GM19238 (cell line): ENCODE data around the gene PIK3R3.

Experiments used
- DNase-seq: peaks from one replicate; pipeline ENCODE4 v3.0.0; 2011; ENCODE audit warnings: low spot score; ENCODE audit not compliant: insufficient read length

PIK3R3 gene

GRCh38 chr1:46027788-46028573, 104.4 kb downstream of the PIK3R3 start:
- no peak for DNase-seq

DNA sequence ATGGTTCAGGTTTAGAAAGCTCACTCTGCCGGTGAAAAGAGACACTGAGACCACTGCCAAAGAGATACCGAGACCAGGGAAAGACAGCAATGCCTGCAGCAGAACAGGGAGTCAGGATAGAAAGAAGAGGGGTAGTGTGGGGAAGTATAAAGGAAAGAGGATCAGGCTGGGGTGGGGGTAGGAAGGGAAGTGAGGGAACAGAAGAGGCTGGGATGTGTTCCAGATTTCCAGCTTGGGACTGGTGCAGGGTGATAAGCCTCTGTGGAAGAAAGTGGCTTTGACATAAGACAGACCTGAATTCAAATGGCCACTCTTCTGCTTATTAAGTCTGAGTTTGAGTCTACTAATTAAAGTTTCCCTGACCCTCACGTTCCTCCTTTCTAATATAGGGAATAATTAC, 105.9 kb downstream of the PIK3R3 start:
- no peak for DNase-seq

DNA sequence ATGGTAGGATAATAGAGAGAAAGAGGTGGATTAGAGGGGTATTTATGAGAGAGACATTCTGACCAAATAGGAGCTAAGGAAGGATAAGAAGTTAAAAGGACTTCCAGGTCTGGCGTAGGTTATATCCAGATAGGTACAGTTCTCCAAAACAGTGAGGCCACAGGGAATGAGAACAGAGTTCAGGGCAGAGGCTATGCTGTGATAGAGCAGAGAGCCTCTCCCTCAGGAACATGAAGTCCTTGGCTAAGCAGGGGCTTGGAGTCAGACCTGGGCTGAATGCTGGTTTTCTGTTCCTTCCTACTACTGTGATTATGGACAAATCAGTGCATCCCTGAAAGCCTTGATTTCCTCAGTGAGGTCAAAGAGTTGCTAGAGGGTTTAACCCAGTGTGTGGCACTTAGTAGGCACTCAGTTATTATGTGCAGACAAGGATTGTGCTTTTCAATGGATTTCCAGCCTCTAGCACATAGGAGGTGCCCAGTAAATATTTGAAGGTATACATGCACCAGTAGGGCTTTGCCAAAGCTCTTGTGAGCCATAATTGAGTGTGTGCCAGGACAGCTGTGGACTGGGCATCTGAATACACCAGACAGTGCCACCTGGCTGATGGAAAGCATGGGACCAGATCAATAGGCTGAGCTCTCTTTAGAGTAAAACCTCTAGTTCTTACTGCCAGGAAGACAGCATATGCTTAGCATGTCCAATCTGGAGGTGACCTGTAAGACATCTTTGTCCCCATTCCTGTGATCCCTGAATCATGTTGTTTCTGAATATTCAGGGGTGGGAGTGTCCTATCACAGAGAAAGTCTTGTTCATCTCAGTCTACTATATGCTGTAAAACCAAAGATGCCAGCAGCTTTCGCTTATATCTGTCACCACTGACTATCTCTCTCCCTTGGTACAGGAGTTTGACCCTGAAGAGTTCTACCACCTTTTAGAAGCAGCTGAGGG, 111.1 kb downstream of the PIK3R3 start:
- no peak for DNase-seq

- DNase-seq = no peak
Observed at GRCh38 chr1:46020010-46020409, 112.4 kb downstream of the PIK3R3 start.

- DNase-seq = no peak
Observed at GRCh38 chr1:46019348-46019747, 113.1 kb downstream of the PIK3R3 start.

DNA sequence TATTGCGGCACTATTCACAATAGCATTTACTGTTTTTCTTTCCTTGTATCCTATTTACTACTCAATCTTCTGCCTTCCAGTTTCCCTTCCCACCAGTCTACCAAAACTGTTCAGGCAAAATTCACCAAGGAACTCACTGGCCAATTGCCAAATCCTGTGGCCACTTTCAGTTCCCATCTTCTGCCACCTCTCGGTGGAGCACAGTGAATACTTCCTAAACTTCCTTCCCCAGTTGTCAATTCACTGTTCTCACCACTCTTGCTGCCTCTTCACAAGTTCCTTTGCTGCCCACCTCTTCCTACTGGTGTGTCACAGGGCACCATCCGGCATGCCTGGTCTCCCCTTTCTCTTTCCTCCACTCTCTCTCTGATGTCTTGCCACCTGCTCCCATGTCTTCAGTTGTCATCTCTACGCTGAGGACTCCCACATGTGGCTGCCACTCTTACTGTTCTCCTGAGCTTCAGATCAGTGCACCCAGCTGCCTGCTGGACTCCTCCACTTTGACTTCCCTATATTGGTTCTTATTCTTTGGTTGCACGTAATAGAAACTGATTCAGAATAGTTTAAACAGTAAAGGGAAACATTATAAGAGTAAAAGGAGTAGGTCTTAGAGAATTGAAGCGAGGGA, 114.4 kb downstream of the PIK3R3 start:
- no peak for DNase-seq

GRCh38 chr1:46013581-46013980, 118.8 kb downstream of the PIK3R3 start:
- no peak for DNase-seq

DNA sequence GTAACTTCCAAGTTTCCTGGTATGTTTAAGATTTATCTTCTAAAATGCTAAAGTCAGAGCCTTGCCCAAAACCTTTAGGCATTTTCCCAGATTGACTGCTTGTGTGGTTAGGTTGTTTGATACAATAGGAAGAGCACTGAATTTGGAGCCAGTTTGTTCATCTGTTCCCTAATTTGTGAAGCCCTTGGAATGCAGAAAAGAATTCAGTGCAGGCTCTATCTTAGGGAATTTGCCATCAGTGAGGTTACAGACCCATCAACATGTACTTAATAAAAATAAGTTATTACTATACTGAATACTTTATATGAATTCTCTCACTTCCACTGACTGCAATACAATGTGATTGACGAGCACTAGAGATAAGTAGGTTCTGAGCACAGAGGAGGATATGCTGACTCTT, 120.2 kb downstream of the PIK3R3 start:
- no peak for DNase-seq

DNA sequence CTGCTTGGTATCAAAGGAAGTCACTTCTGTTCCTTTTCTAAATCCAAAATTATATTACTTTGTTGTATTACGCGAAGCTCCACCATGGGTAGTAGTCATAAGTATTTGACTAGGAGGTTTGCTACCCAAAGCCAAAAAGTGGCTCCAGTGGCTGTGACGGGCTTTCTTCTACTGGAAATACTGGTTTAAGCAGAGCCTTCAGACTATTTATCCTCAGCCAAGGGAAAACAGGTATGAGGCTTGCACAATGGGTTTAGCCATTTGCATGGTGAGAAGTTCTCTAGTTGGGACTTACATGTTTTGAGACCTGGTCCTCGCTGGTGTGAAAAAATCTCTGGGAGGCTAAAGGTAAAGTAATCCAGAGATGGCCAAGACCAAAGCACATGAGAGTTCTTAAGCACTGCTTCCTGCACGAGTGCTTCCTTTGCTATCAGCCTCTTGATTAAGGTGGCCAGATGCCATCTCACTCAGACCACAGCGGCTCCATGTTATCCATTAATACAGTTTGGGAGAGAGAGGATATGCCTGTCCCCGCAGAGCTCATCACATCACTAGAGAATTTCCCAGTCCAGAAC, 121.2 kb downstream of the PIK3R3 start:
- DNase-seq = no peak

DNA sequence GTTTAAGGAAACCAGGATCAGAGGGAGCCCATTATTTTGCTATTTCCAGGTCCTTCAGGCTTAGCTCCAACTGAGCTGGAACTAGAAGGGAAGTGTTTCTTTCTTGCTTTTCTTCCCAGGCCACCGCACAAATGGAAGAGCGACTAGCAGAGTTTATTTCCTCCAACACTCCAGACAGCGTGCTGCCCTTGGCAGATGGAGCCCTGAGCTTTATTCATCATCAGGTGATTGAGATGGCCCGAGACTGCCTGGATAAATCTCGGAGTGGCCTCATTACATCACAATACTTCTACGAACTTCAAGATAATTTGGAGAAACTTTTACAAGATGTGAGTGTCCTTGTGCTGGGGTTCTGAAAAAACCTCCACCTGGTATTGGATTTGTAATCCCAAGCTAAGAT, 121.8 kb downstream of the PIK3R3 start:
- no peak for DNase-seq

DNA sequence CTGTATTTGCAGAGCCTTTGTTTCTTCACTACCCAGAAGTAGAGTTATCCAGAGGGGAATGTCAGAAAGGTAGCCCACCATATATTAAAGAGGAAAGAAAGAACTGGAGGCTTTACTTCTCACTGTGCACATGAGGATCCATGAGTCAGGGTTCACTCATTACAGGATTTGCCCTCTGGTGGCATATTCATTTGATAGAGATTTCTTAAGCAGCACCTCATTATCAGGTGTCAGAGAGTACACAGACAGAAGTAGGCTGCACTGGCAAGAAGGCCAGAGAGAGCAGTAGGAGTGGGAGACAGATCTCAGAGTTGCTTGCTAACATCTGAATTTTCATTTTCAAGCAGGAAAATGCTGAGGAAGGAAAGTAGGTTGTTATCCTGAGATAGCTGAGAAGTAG, 123.8 kb downstream of the PIK3R3 start:
- DNase-seq = no peak

- DNase-seq = no peak
Observed at GRCh38 chr1:46005594-46005993, 126.8 kb downstream of the PIK3R3 start.

DNA sequence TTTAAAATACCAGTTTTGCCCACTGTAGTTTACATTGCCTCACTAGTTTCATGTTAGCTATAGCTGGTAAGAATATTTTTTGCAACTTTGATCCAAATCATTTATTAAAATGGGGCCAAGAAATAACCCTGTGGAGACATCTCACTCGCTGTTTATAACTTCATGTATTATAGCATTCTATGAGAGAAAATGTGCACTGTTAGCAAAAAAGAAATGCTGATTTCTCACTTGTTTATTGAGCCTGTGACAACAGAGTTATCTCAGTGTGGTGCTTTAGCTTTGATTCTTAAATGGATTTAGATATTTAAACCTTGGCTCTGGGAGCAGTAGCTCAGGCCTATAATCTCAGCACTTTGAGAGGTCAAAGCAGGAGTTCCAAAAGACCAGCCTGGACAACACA, 127.9 kb downstream of the PIK3R3 start:
- no peak for DNase-seq

DNA sequence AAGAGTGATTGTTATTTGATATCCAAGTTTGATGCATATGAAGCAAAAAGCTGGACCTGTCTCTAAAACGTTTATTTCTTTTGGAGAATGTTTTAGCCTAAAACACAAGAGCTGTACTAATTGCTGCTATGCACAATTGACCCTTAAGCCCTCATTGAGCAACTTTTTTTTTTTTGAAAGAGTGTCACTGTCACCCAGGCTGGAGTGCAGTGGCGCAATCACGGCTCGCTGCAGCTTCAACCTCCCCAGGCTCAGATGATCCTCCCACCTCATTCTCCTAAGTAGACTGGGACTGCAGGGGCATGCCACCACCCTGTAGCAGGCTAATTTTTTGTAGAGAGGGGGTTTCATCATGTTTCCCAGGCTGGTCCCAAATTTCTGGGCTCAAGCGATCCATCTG, 129.1 kb downstream of the PIK3R3 start:
- no peak for DNase-seq

- DNase-seq = no peak
Observed at GRCh38 chr1:46002551-46003150, 129.8 kb downstream of the PIK3R3 start.

DNA sequence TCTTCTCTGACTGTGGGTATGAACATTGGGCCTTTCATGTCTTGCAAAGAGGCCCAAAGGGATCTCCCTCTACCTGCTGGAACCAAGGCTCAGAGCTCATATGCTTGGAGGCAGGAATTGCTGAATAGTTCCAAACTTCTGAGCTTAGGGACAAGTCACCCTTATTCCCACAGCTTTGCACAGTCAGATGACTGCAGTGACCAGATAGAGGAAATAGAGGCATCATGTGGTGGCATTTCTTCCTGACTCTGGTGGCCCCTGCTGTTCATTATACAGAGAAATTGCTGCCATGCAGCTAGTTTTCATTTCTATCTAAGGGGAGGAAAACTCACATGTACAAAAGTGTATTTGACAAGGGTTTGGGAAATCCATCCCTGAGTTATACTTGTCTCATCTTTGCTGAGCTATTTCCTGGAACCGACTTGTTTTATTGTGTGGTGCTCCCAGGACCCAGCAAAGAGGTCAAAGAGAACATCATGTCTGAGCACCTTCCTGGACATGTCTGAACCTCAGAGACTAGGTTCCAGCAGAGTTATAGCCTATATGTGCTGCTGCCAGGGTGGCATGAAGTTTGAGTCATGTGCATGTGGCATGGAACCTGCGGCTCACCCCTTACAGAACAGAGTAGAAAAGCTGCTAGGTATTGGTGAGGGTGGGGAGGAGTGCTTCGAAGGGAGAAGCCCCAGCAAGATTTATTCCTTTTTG, 131.2 kb downstream of the PIK3R3 start:
- no peak for DNase-seq

- no peak for DNase-seq
Observed at GRCh38 chr1:45999507-45999906, 132.9 kb downstream of the PIK3R3 start.

GRCh38 chr1:45998020-45998617, 134.3 kb downstream of the PIK3R3 start:
- no peak for DNase-seq

- no peak for DNase-seq
Observed at GRCh38 chr1:45995298-45995697, 137.1 kb downstream of the PIK3R3 start.

- DNase-seq = no peak
Observed at GRCh38 chr1:45994423-45994822, 138.0 kb downstream of the PIK3R3 start.
